H1 (cell line): ENCODE results near the gene SMR3A. TPM values are rescaled to one million over a fixed set of nuclear protein-coding genes. Genes with fewer than 3 reads are reported as not detected.

Experiments used
- CHD1 ChIP-seq: IDR thresholded peaks from 2 replicates; pipeline ENCODE4 v1.6.1; 2012; ENCODE audit warnings: low read depth, low read length, improper control_type of control experiment
- GTF2F1 ChIP-seq: IDR thresholded peaks from 2 replicates; pipeline ENCODE4 v1.6.1; 2012; ENCODE audit warnings: low read depth, low read length, improper control_type of control experiment, borderline replicate concordance
- PHF8 ChIP-seq: fragments of 200-600 bp; sonication (generic); conservative IDR thresholded peaks from 2 replicates; pipeline ENCODE4 v1.7.1; 2012; ENCODE audit warnings: low read depth, mild to moderate bottlenecking, inconsistent platforms, low read length, moderate library complexity
- RNF2 ChIP-seq: fragments of 200-900, 300-1000 bp; sonication (generic); IDR thresholded peaks from 2 replicates; pipeline ENCODE4 v1.7.1; 2016; ENCODE audit warnings: borderline replicate concordance, low read depth, mild to moderate bottlenecking, antibody characterized with exemption, low read length; ENCODE audit not compliant: poor library complexity, severe bottlenecking; ENCODE audit errors: missing control alignments
- SRF ChIP-seq: IDR thresholded peaks from 2 replicates; pipeline ENCODE4 v1.6.1; 2011; ENCODE audit warnings: mild to moderate bottlenecking, low read depth, low read length, moderate library complexity
- polyA plus RNA-seq, 7 experiments: library from polyadenylated mRNA; depleted of rRNA in 3 of 7; stranded (reverse) in 5 of 7; unstranded in 2 of 7; fragments of >200 nt in 5 of 7; fragments of 200-250 nt in 2 of 7; gene quantifications; 1 replicate in 5 of 7; 2 replicates in 1 of 7; 4 replicates in 1 of 7; pipeline versions ENCODE4 v1.2.1 to v1.2.3, GENCODE V29; 2011 to 2013; ENCODE audit warnings: missing spikeins in 2 of 7, mixed read lengths in 2 of 7
- total RNA-seq: library from RNA; stranded (reverse); fragmentation: NEBNext Ultra II Directional; extraction: Animal tissue kit (Norgen Biotek cat#: 25700); gene quantifications from 2 replicates; pipeline ENCODE4 v1.2.1, GENCODE V29; 2021

The SMR3A gene
- total and polyA plus RNA-seq, 2 of the 8 experiments (the other 6 are each of a cell fraction or from before 2014, with no cell fraction given), result not detected

- TF ChIP-seq GTF2F1 (no peak), SRF (no peak), PHF8 (no peak), CHD1 (no peak), RNF2 (no peak)
- TF ChIP-seq, all 59 proteins: peak for 0
These were observed 24.5 kb upstream of the SMR3A start (continued) for GRCh38 chr4:70336043-70336442.
